HG03108 (cell line): ENCODE measurements around the gene TBL1XR1.

Experiments used
- ATAC-seq: cut with Tn5 transposase; IDR thresholded peaks from one replicate; pipeline ENCODE4 v1.9.1; 2021; ENCODE audit warnings: moderate library complexity; ENCODE audit not compliant: unreplicated experiment

The TBL1XR1 gene

GRCh38 chr3:177068967-177069366 lies 128.3 kb downstream of the TBL1XR1 start:
- no peak for ATAC-seq

- no peak for ATAC-seq
Observed at GRCh38 chr3:177066068-177066467, 131.2 kb downstream of the TBL1XR1 start.

DNA sequence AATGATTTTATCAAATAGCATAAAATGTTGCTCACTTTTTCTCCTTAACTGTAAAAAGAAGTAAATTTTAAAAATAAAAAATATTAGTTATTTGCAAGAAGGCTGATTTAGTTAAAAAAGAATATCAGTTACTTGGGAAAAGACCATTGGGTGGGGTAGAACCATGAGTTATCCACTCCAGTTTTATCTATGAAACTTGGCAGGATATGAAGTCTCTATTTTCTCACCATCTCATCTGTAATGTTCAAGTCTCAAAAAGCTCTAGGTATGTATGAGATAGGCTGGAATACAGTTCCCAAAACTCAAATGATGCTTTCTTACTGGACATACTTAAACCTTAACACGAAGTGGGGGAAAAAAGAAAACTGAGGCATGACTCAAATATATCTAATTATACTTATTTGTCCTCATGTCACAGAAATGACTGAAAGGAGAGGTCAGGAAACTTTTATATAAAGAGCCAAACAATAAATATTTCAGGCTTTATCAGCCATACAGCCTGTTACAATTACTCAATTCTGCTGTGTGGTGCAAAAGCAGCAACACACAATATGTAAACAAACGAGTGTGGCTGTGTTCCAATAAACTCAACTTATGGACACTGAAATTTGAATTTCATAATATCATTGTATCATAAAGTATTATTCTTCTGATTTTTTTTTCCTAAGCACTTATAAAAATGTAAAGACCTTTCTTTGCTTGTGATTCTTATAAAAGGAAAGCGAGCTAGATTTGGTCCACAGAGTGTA lies 131.8 kb downstream of the TBL1XR1 start:
- no peak for ATAC-seq

- no peak for ATAC-seq
Observed at GRCh38 chr3:177062052-177062732, 135.1 kb downstream of the TBL1XR1 start.

DNA sequence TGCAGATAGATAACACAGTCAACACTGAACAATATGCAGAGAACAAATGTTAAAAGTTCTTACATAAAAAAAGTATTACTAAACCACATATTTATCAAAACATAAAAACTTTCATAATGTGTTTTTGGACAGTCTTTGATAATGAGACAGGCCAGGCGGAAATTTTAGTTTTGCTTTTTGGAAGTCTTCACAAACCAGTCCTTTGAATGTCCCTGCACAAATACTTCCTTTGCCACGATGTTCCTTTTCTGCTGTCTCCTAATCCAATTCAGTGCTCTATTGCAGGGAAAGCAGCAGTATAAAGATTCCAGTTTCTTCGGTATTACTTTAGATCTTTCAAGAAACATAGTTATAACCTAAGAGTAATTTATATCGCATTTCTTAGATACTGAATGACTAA lies 135.9 kb downstream of the TBL1XR1 start:
- ATAC-seq, result no peak

DNA sequence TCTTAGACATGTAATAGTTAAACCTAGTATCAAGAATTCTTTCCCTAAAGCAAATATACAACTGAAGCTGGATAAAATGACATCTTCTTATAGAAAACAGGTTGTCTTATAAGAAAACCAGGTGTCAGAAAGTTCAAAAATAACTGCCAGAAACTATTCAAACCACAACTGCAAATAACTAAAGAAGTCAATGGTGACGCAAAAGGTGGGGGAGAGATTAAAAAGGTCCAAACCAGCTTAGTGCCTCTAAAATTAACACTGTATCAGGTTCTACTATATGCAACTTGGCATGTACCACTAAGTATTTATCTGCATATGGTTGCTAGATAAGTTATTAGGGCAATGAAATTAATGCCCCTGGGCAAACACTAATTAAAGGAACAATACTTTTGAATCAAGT lies 136.8 kb downstream of the TBL1XR1 start:
- no peak for ATAC-seq

GRCh38 chr3:177058648-177059047 lies 138.6 kb downstream of the TBL1XR1 start:
- ATAC-seq, result no peak

DNA sequence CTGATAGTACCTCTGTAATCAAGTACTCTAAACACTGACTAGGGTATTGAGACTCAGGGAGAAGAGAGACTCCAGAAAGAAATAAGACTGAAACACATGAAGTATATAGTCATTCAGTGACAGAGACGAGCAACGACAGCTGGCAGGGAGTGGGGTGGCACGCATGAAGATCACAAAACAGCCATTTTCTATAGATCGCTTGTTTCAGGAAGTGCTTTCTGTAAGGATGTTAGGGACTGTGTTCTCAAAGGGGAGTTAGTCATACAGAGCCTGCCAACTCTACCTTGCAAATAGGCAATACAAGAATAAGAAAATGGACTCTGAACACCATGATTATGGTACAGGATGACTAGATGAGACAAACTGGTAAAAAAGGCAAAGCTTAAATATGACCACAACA lies 139.5 kb downstream of the TBL1XR1 start:
- ATAC-seq, result peak; percentile 94

DNA sequence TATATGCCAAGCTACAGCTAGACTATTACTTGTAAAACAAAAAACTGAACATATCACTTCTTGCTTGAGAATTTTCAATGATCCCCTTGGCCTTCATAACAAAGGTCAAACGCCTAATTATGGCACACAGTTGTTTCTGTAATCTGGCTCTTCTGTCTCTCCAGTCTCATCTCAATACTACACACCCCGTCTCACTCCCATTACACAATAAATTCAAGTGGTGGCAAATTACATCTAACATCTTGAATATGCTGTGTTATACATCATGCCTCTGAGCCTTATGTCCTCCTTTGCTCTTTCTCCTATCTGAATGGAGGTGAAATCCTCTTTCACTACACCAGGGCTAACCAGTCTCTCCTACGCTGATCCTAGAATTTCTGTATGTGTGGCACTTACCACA lies 140.4 kb downstream of the TBL1XR1 start:
- ATAC-seq, result no peak

- ATAC-seq, result no peak
Observed at GRCh38 chr3:177055605-177056571, 141.4 kb downstream of the TBL1XR1 start.

DNA sequence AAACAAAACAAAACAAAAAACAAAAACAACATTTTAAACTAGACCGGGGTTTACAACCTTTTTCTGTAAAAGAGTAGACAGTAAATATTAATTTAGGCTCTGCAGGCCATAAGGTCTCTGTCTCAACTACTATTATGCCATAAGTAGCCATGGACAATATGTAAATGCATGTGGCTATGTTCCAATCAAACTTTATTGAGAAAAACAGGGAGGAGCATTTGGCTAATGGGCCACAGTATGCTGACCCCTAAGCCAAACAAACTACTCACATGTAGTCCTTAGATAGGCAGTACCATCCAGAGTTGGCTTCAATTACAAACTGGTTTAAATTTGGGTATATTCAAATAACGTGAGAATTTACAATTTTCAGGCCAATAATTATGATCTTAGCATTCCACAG lies 144.2 kb downstream of the TBL1XR1 start:
- ATAC-seq, result no peak

GRCh38 chr3:177051411-177051810 lies 145.9 kb downstream of the TBL1XR1 start:
- ATAC-seq, result no peak

DNA sequence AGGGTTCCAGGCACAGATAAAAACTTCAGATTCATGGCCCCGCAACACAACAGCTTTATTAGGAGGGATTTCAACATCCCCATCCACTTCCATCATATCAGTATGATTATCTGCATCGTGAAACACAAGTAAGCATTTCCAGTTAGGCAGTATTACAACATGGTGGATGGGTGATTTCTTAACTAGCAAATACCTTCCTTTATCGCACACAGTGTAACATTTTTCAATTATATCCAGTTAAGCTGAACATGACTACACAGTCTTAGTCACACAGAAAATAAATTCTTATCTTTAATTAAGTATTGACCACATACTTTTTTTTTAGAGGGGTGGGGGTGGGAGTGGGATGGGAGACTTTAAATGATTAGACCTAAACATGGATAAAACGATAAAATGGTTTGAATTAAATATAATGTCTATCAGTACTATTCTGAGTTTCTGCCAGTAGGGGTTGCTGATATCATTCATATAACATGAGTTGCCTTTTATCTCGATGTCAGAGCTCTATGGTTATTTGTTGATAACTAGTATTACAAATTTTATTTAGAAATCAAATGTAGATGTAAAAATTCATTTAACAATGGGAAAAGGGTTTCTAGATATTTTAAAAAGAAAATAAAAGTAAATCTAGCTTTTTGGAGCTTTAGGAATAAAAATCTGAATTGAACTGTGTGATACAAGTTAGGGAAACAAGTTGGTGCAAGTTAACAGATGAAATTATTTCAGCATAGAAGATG lies 146.6 kb downstream of the TBL1XR1 start:
- no peak for ATAC-seq

DNA sequence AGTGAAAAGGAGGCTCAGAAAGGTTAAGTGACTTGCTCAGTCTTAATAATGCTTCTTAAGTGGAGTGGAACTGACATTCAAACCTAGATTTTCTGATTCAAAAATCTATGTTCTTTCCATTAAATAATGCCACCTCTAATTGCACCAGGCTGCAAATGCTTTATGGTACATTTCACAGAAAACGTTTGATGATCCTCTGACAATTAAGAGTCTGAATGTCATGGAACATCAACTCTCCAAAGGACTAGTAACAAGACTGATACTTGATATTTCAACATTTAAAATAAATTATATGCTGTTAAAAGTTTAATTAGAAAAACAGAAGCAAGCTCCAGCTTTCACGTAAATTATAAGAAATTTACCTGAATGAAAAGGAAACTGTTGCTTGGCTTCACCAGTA lies 151.5 kb downstream of the TBL1XR1 start:
- ATAC-seq, result no peak

GRCh38 chr3:177045222-177045621 lies 152.1 kb downstream of the TBL1XR1 start:
- no peak for ATAC-seq

- peak; percentile 48 for ATAC-seq
Observed at GRCh38 chr3:177041730-177042551, 155.3 kb downstream of the TBL1XR1 start.

DNA sequence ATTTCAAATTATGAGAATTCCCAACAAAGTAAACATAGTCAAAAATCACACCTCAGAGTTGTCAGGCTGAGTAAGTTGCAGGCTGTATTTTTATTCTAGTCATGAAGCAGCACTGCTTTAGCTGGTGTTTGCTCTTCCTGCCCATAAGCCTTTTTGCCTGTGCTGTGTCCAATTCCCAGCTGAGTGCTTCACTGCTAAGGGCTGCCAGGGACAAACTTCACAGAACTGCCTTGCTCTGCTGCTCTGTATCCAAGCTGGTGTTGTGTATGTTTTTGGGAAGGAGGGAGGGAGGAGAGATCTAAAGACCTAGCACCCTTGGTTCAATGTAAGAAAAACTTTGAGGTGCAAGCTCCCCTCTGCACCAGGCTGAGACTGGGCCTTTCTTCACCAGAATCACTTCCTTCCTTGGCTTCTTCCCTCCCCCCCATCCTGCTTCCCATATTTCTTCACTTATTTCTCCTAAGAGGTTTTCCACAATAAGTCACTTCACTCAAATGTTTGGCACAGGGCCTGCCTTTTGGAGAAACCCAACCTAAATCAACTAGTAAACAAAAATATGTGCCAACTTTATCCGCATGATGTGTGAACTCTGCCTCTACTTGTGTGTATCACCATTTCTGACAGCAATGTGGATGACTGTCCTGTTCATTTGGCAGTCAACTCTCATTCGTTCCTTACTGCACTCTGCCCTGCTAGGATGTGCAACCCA lies 156.1 kb downstream of the TBL1XR1 start:
- no peak for ATAC-seq

DNA sequence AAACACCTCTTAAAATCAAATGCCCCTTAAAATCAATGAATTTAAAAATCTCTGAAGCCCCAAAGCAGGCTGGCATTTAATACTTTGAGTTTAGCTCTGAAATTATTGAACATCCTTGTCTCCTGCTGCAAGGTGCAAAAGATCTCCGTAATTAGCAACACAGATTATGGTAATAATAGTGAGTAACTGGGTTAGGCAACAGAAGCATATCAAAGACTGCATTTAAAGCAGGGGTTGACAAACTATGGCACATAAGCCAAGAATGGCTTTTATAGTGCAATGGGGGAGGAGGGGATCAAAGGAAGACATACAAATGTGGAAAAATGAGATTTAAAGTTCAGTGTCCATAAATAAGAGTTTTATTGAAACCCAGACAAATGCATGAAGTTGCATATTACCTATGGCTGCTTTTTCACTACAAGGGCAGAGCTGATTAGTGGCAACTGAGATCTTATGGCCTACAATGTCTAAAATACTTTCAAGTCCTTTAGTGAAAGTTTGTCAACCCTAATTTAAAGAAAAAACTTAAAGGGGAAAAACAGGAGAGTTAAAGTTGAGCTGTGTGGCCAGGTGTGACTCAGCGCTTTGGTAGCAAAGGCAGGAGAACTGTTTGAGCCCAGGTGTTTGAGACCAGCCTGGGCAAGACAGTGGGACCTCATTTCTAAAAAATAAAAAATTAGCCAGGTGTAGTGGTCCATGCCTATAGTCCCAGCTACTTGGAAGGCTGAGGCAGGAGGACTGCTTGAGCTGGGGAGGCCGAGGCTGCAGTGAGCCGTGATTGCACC lies 157.6 kb downstream of the TBL1XR1 start:
- ATAC-seq, result no peak
